ENCODE results near the gene RPP25L.
A peak's percentile ranks its signal among the peaks of the same experiment; 100 is the strongest.

The RPP25L gene

DNA sequence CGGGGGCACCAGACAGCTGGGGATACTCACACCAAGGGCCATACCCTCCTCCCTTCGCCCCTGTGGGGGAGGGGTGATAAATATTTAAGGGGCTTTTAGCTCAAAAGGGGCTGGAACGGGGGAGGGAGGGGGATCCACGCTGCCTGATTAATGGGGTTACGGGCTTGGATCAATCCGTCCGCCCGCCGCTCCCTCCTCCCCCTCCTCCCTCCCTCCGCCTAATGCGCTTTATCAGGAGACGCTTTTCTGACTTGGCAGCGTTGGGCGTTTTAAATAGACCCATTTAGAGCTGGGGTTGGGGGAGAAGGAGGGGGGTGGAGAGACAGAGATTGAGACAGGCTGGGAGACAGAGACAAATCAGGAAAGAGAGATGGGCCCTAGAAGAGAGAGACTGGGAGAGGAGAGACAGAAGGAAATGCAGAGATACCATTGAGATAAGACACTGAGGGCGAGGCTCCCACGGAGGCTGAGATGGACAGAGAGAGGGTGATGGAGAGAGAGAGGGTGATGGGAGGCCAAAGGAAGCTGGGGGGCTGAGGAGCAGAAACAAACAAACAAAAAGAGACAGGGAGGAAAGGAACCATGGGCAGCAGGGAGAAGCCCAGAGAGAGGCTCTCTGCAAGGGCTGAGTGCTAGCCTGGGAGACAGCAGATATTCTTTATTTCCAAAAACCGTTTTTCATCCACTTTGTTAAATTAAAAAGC, 32.6 kb downstream of the RPP25L start:
- TF ChIP-seq, protein P1, sequence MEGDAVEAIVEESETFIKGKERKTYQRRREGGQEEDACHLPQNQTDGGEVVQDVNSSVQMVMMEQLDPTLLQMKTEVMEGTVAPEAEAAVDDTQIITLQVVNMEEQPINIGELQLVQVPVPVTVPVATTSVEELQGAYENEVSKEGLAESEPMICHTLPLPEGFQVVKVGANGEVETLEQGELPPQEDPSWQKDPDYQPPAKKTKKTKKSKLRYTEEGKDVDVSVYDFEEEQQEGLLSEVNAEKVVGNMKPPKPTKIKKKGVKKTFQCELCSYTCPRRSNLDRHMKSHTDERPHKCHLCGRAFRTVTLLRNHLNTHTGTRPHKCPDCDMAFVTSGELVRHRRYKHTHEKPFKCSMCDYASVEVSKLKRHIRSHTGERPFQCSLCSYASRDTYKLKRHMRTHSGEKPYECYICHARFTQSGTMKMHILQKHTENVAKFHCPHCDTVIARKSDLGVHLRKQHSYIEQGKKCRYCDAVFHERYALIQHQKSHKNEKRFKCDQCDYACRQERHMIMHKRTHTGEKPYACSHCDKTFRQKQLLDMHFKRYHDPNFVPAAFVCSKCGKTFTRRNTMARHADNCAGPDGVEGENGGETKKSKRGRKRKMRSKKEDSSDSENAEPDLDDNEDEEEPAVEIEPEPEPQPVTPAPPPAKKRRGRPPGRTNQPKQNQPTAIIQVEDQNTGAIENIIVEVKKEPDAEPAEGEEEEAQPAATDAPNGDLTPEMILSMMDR (conservative IDR thresholded peaks at IDR 0.05; ENCODE audit: control insufficient read depth, insufficient read depth, low read depth, low read length) = no peak
- no peak overlapping the region for H3K4me3 ChIP-seq (ENCODE audit: control insufficient read depth, low read depth, low read length)
- DNase-seq (ENCODE audit: low read depth) = no peak

DNA sequence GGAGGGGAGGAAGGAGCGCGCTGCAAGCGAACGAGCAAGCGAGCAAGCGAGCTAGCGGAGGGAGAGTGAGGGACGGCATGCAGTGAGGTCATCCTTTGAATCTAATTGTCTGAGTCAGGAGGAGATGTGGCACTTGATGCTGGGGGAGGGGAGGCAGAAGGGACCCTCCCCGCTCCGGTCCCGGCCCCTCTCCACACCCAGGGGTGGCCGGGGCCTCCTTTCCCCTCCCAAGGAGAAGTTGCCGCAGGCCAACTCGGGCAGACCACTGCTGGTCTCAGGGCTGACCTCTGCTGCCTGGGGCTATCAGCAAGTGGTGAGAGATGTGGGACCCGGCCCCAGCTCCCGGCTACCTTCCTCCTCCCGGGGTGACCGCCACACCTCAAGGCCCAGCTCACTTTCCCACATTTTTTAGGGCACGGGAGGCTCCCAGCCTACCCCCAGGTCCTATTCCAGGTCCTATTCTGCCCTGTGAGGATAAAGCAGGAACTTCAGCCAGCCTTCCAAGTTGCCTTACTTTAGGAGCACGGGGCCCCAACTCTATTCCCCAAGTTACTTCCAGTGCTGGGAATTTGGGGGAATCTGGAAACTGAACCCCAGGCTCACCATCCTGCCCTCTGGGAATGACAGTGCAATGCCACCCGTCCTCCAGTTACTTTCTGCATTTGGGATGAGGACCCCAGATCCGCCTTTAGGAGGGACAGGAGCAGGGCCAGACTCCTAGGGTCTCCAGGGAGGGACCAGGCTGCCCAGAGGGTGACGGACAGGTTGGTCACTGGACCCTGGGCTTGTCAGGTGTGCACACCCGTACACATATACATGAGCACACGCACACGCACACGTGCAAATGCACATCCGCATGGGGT, 33.4 kb downstream of the RPP25L start:
- DNase-seq (ENCODE audit: low read depth) = peak; percentile 53
- H3K4me3 ChIP-seq (ENCODE audit: control insufficient read depth, low read depth, low read length) = no peak overlapping the region
- TF ChIP-seq, protein P1 (conservative IDR thresholded peaks at IDR 0.05; ENCODE audit: control insufficient read depth, insufficient read depth, low read depth, low read length) = no peak

DNA sequence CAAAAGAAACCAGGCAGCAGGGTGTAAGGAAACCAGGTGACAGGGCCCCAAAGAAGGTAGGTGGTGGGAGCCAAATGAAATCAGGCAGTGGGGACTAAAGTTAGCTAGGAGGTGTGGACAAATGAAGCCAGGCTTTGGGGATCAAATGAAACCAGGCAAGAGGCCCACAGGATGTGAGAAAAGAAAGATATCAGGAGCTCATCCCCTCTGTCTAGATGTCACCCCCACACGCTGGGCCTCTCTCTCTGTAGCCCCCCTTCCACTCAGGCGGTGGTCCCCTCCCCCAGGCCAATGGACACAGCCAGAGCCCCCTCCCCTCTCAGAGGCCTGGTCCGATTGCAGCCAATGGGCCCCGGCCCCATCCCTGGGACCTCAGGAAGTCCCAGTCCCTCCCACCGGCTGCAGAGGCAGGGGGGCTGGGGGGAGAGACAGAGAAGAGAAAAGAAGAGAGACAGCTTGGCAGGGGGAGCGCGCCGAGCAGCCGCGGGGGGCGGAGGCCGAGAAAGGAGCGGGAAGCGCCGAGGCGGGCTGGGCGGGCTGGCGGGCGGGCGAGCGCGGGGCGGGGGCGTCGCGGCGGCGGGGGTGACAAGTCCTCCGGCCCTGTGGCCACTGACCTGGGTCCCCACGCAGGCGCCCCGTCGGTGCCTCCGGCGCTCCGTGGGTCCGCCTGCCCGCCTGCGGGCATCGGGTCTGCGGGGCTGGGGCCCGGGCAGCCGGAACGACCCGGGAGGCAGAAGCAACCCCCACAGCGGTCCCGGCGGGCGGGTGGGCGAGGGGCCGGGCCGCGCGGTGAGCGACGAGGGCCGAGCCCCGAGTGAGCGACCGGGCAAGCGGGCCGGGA, 34.3 kb downstream of the RPP25L start:
- H3K4me3 ChIP-seq (ENCODE audit: control insufficient read depth, low read depth, low read length) = no peak overlapping the region
- DNase-seq (ENCODE audit: low read depth) = no peak
- TF ChIP-seq, protein P1 (conservative IDR thresholded peaks at IDR 0.05; ENCODE audit: control insufficient read depth, insufficient read depth, low read depth, low read length) = no peak

DNA sequence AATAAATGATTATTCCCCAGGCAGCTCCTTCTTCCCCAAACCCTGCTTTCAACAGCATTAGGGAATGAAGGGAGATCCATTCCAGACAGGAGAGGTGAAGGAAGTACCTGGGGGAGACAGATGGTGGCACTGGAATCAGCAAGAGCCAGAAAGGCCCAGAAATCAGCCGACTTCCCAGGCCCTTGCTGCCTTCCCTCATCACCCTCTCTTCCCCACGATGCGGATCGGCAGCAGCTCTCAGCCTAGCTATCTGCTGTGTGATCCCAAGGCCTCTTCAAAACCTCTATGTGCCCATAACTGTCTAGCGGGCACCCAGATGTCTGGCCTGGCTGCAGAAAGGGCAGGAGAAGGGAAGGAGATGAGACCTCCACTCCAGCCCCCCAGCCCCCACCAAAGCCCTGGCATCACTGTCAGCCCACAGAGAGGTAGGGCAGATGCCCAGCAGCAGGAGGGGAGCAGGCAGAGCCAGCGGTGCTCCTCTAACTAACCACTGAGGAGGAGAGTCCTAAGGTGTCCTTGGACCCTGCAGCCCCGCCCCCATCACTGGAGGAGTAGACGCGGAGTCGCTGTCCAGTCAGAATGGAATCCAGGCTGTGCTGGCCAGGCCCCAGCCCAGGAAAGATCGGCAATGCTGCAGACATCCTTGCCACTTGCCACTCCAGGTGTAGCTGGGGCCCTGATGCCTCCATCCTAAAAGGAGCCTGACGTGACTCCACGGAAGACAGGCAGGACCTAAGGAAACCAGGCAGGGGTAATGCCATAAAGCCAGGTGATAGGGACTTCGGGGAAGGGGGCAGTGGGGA, 35.1 kb downstream of the RPP25L start:
- DNase-seq (ENCODE audit: low read depth) = no peak
- TF ChIP-seq, protein P1 (conservative IDR thresholded peaks at IDR 0.05; ENCODE audit: control insufficient read depth, insufficient read depth, low read depth, low read length) = no peak
- no peak overlapping the region for H3K4me3 ChIP-seq (ENCODE audit: control insufficient read depth, low read depth, low read length)

GRCh38 chr9:34575862-34576596, 35.9 kb downstream of the RPP25L start:
- no peak overlapping the region for H3K4me3 ChIP-seq (ENCODE audit: control insufficient read depth, low read depth, low read length)
- TF ChIP-seq, protein P1 (conservative IDR thresholded peaks at IDR 0.05; ENCODE audit: control insufficient read depth, insufficient read depth, low read depth, low read length) = no peak
- no peak for DNase-seq (ENCODE audit: low read depth)

Data from fibroblast of mammary gland (primary cell).